Mesenchymal stem cell (in vitro differentiated cells and primary cell): ENCODE data around the gene IFITM10.

ENCODE experiments used
- DNase-seq: peaks from one replicate; pipeline ENCODE4 v3.0.0-alpha.2; 2013
- H2AFZ ChIP-seq: one replicate; pipeline ENCODE4 v1.6.1; 2013; ENCODE audit warnings: low read depth, mild to moderate bottlenecking, control low read depth, inconsistent platforms, low read length, moderate library complexity
- H2AK5ac ChIP-seq: 2 replicates; pipeline ENCODE4 v1.6.1; 2013; ENCODE audit warnings: low read length, moderate library complexity, mild to moderate bottlenecking, inconsistent platforms; ENCODE audit not compliant: severe bottlenecking
- H2BK120ac ChIP-seq: one replicate; pipeline ENCODE4 v1.6.1; 2013; ENCODE audit warnings: low read depth, mild to moderate bottlenecking, inconsistent platforms, low read length, moderate library complexity
- H2BK12ac ChIP-seq, 2 experiments: one replicate each; pipeline ENCODE4 v1.6.1; 2013; ENCODE audit warnings: inconsistent platforms in 2 of 2, low read length in 2 of 2, mild to moderate bottlenecking in 2 of 2, moderate library complexity in 2 of 2, control low read depth in 1 of 2
- H2BK15ac ChIP-seq: one replicate; pipeline ENCODE4 v1.6.1; 2013; ENCODE audit warnings: mild to moderate bottlenecking, low read depth, inconsistent platforms; ENCODE audit not compliant: poor library complexity, severe bottlenecking
- H2BK5ac ChIP-seq: 2 replicates; pipeline ENCODE4 v1.6.1; 2013; ENCODE audit warnings: low read depth, mild to moderate bottlenecking, low read length, control low read depth, inconsistent platforms; ENCODE audit not compliant: poor library complexity, severe bottlenecking
- H3K14ac ChIP-seq, 2 experiments: one replicate each; pipeline ENCODE4 v1.6.1; 2013; ENCODE audit warnings: inconsistent platforms in 2 of 2, low read length in 2 of 2, control low read depth in 1 of 2, mild to moderate bottlenecking in 1 of 2, moderate library complexity in 1 of 2
- H3K18ac ChIP-seq, 2 experiments: one replicate each; pipeline ENCODE4 v1.6.1; 2013; ENCODE audit warnings: inconsistent platforms in 2 of 2, low read length in 2 of 2, control low read depth in 1 of 2, low read depth in 1 of 2, mild to moderate bottlenecking in 1 of 2
- H3K23ac ChIP-seq, 2 experiments: one replicate each; pipeline ENCODE4 v1.6.1; 2013; ENCODE audit warnings: inconsistent platforms in 2 of 2, low read length in 2 of 2, mild to moderate bottlenecking in 2 of 2, moderate library complexity in 2 of 2, control low read depth in 1 of 2
- H3K27ac ChIP-seq: 2 replicates; pipeline ENCODE4 v1.5.1; 2013; ENCODE audit warnings: mild to moderate bottlenecking, moderate library complexity, low read length, control low read depth, inconsistent platforms; ENCODE audit not compliant: poor library complexity, severe bottlenecking
- H3K27me3 ChIP-seq, 2 experiments: 2 replicates each; pipeline versions ENCODE4 v1.6.1 to v1.7.0; 2013; ENCODE audit warnings: low read length in 2 of 2, mild to moderate bottlenecking in 2 of 2, moderate library complexity in 2 of 2, control low read depth in 1 of 2, inconsistent platforms in 1 of 2; ENCODE audit not compliant: control insufficient read depth in 1 of 2, insufficient read depth in 1 of 2
- H3K36me3 ChIP-seq, 2 experiments: 2 replicates each; pipeline versions ENCODE4 v1.6.1 to v1.7.0; 2013; ENCODE audit warnings: low read length in 2 of 2, control low read depth in 1 of 2, inconsistent platforms in 1 of 2, low read depth in 1 of 2, mild to moderate bottlenecking in 1 of 2; ENCODE audit not compliant: insufficient read depth in 2 of 2, control insufficient read depth in 1 of 2
- H3K4ac ChIP-seq, 2 experiments: one replicate each; pipeline ENCODE4 v1.6.1; 2013; ENCODE audit warnings: inconsistent platforms in 2 of 2, low read length in 2 of 2, mild to moderate bottlenecking in 2 of 2, moderate library complexity in 2 of 2, control low read depth in 1 of 2, low read depth in 1 of 2
- H3K4me1 ChIP-seq: 2 replicates; pipeline ENCODE4 v1.6.1; 2013; ENCODE audit warnings: low read depth, low read length, control low read depth; ENCODE audit not compliant: control insufficient read depth, insufficient read depth
- H3K4me2 ChIP-seq: 2 replicates; pipeline ENCODE4 v1.6.1; 2013; ENCODE audit warnings: low read length, mild to moderate bottlenecking, inconsistent platforms; ENCODE audit not compliant: poor library complexity, severe bottlenecking
- H3K4me3 ChIP-seq, 2 experiments: 2 replicates each; pipeline versions ENCODE4 v1.5.1 to v1.7.0; 2013; ENCODE audit warnings: low read length in 2 of 2, mild to moderate bottlenecking in 2 of 2, control low read depth in 1 of 2, low read depth in 1 of 2; ENCODE audit not compliant: insufficient read depth in 1 of 2
- H3K79me1 ChIP-seq: replicated peaks from 2 replicates; pipeline ENCODE4 v1.6.1; 2013; ENCODE audit warnings: mild to moderate bottlenecking, control low read depth, low read length, inconsistent platforms; ENCODE audit not compliant: poor library complexity, severe bottlenecking
- H3K9ac ChIP-seq: 2 replicates; pipeline ENCODE4 v1.7.0; 2013; ENCODE audit warnings: mild to moderate bottlenecking, low read length, moderate library complexity
- H3K9me3 ChIP-seq: 2 replicates; pipeline ENCODE4 v1.7.0; 2013; ENCODE audit warnings: mild to moderate bottlenecking, low read length; ENCODE audit not compliant: control insufficient read depth
- H4K8ac ChIP-seq: one replicate; pipeline ENCODE4 v1.6.1; 2013; ENCODE audit warnings: inconsistent platforms, mild to moderate bottlenecking, low read length, moderate library complexity
- H4K91ac ChIP-seq: one replicate; pipeline ENCODE4 v1.6.1; 2013; ENCODE audit warnings: mild to moderate bottlenecking, low read length, inconsistent platforms
- WGBS: methylation state at CpG from one replicate; pipeline ENCODE4 v1.1.7; 2013; ENCODE audit warnings: mixed read lengths; 5-methylcytosine and 5-hydroxymethylcytosine counted together

Gene IFITM10

GRCh38 chr11:1779806-1780699 lies 29.7 kb upstream of the IFITM10 start:
- 94% methylated on average over 34 of the region's 34 CpGs for WGBS
- Histone ChIP-seq H3K23ac (no peak overlapping the region), H2AK5ac (no peak overlapping the region), H3K4me2 (no peak overlapping the region), H2BK5ac (no peak overlapping the region), H4K91ac (peak overlapping the region; percentile 87), H3K27me3 (peaks cover 0 to 21% of the 10 kb centered on the region in 2 experiments), H2BK15ac (peak overlapping the region; percentile 30), H3K27ac (no peak overlapping the region), H3K4ac (peak overlapping the region in 1 of 2 experiments; percentile 47), H3K9me3 (no peaks in the 10 kb centered on the region), H3K14ac (no peak overlapping the region), H3K4me1 (peaks cover 42% of the 10 kb centered on the region), H3K79me1 (no peaks in the 10 kb centered on the region), H2BK120ac (no peak overlapping the region), H2BK12ac (peak overlapping the region in 1 of 2 experiments; percentile 67), H4K8ac (no peak overlapping the region), H3K4me3 (no peak overlapping the region), H3K36me3 (no peaks in the 10 kb centered on the region), H3K18ac (no peak overlapping the region), H3K9ac (no peak overlapping the region), H2AFZ (no peak overlapping the region)
- no peak for DNase-seq

GRCh38 chr11:1779034-1779805 lies 28.8 kb upstream of the IFITM10 start:
- peak overlapping the region; percentile 60 for H2BK15ac ChIP-seq
- no peaks in the 10 kb centered on the region for H3K9me3 ChIP-seq
- H2AK5ac ChIP-seq: no peak overlapping the region
- H3K27me3 ChIP-seq: peaks cover 0 to 18% of the 10 kb centered on the region in 2 experiments
- no peak overlapping the region for H3K23ac ChIP-seq
- H3K4ac ChIP-seq: no peak overlapping the region
- H2BK5ac ChIP-seq: no peak overlapping the region
- no peak overlapping the region for H2BK120ac ChIP-seq
- H3K4me1 ChIP-seq: peaks cover 42% of the 10 kb centered on the region
- H3K4me3 ChIP-seq: no peak overlapping the region
- H4K91ac ChIP-seq: peak overlapping the region; percentile 73
- 87% methylated on average over 17 of the region's 17 CpGs for WGBS
- H3K14ac ChIP-seq: no peak overlapping the region
- no peak overlapping the region for H4K8ac ChIP-seq
- H3K18ac ChIP-seq: no peak overlapping the region
- peak overlapping the region in 1 of 2 experiments; percentile 4 for H2BK12ac ChIP-seq
- no peak overlapping the region for H3K27ac ChIP-seq
- no peaks in the 10 kb centered on the region for H3K36me3 ChIP-seq
- DNase-seq: no peak
- H3K4me2 ChIP-seq: no peak overlapping the region
- H3K79me1 ChIP-seq: no peaks in the 10 kb centered on the region
- no peak overlapping the region for H2AFZ ChIP-seq
- H3K9ac ChIP-seq: no peak overlapping the region

- no peak for DNase-seq
- H2BK5ac ChIP-seq: no peak overlapping the region
- no peak overlapping the region for H3K14ac ChIP-seq
- WGBS: 90% methylated on average over 14 of the region's 14 CpGs
- peaks cover 0 to 16% of the 10 kb centered on the region in 2 experiments for H3K27me3 ChIP-seq
- H2BK12ac ChIP-seq: peak overlapping the region; percentile 70 to 75
- H3K4me3 ChIP-seq: no peak overlapping the region
- H2BK15ac ChIP-seq: peak overlapping the region; percentile 77
- peaks cover 42% of the 10 kb centered on the region for H3K4me1 ChIP-seq
- H2BK120ac ChIP-seq: peak overlapping the region; percentile 45
- peak overlapping the region; percentile 40 for H2AK5ac ChIP-seq
- H4K8ac ChIP-seq: no peak overlapping the region
- no peaks in the 10 kb centered on the region for H3K36me3 ChIP-seq
- H3K23ac ChIP-seq: no peak overlapping the region
- no peak overlapping the region for H3K4me2 ChIP-seq
- H4K91ac ChIP-seq: peak overlapping the region; percentile 73
- no peaks in the 10 kb centered on the region for H3K9me3 ChIP-seq
- H3K27ac ChIP-seq: no peak overlapping the region
- H3K4ac ChIP-seq: peak overlapping the region in 1 of 2 experiments; percentile 18
- no peak overlapping the region for H3K9ac ChIP-seq
- peak overlapping the region; percentile 14 to 49 for H3K18ac ChIP-seq
- H2AFZ ChIP-seq: no peak overlapping the region
- H3K79me1 ChIP-seq: no peaks in the 10 kb centered on the region
Observed at GRCh38 chr11:1778141-1778911, 27.9 kb upstream of the IFITM10 start.
